Ascending aorta (tissue), 2 donors: ENCODE results near the gene APC2. TPM values are rescaled to one million over a fixed set of nuclear protein-coding genes. Genes with fewer than 3 reads are reported as not detected.

Experiments
- DNase-seq, 2 donors: peaks; one replicate each; pipeline ENCODE4 v3.0.0-alpha.2; 2019; ENCODE audit warnings: low spot score in 2 of 2
- H3K27ac ChIP-seq, 2 donors: fragments of 200-600 bp; sonication (generic); one replicate each; pipeline ENCODE4 v1.5.1; 2016 to 2017; ENCODE audit warnings: mild to moderate bottlenecking in 1 of 2
- H3K27me3 ChIP-seq: fragments of 200-600 bp; sonication (generic); one replicate; pipeline ENCODE4 v1.5.1; 2017
- H3K36me3 ChIP-seq, 2 donors: fragments of 200-600 bp; sonication (generic); one replicate each; pipeline ENCODE4 v1.5.1; 2016
- H3K4me1 ChIP-seq, 2 donors: fragments of 200-600 bp; sonication (generic); one replicate each; pipeline ENCODE4 v1.5.1; 2016 to 2017; ENCODE audit warnings: mild to moderate bottlenecking in 1 of 2
- H3K4me3 ChIP-seq, 2 donors: fragments of 200-600 bp; sonication (generic); one replicate each; pipeline ENCODE4 v1.5.1; 2016 to 2017; ENCODE audit warnings: mild to moderate bottlenecking in 1 of 2
- H3K9me3 ChIP-seq, 2 donors: fragments of 200-600 bp; sonication (generic); one replicate each; pipeline ENCODE4 v1.5.1; 2016
- CTCF ChIP-seq, 3 experiments: fragments of 200-600 bp in 2 of 3; fragments of 450-650 bp in 1 of 3; sonication (generic) in 2 of 3; IDR thresholded peaks; one replicate each; pipeline ENCODE4 v1.5.1; 2016 to 2019; ENCODE audit warnings: antibody characterized with exemption in 3 of 3, mild to moderate bottlenecking in 1 of 3, moderate library complexity in 1 of 3
- intact Hi-C: fragments of 100-400 bp; cut with DNase I; formaldehyde crosslinking; loops from one replicate; pipeline ENCODE4 v1.15.1; 2023
- total RNA-seq: library from RNA; depleted of rRNA; stranded (reverse); fragments of >200 nt; gene quantifications from one replicate; pipeline ENCODE4 v1.1.0, GENCODE V29; 2016

The APC2 gene
- total RNA-seq, 1 donor from 2014 or later: not detected

- Histone ChIP-seq H3K27ac (no peak overlapping the region), H3K4me3 (no peak overlapping the region), H3K36me3 (no peaks in the 10 kb centered on the region), H3K9me3 (no peaks in the 10 kb centered on the region), H3K27me3 (peaks cover 13% of the 10 kb centered on the region), H3K4me1 (peaks cover 0 to 13% of the 10 kb centered on the region in 2 donors)
- no peak for TF ChIP-seq CTCF (IDR thresholded peaks at IDR 0.05)
- no peak for DNase-seq
- intact Hi-C loops: no loop called here
Observed at GRCh38 chr19:1505991-1506881, 56.3 kb downstream of the APC2 start.

GRCh38 chr19:1507192-1507660, 57.3 kb downstream of the APC2 start:
- peaks cover 13% of the 10 kb centered on the region for H3K27me3 ChIP-seq
- H3K27ac ChIP-seq: peak overlapping the region; percentile 83 to 96
- no peaks in the 10 kb centered on the region for H3K36me3 ChIP-seq
- H3K9me3 ChIP-seq: no peaks in the 10 kb centered on the region
- DNase-seq: no peak
- intact Hi-C loops: loop anchor here (1.0 kb wide), 1 partner anchor 17 kb away; the partner anchor contains the start of gene PCSK4
- peak overlapping the region in 1 of 2 donors; percentile 66 for H3K4me3 ChIP-seq
- peaks cover 0 to 13% of the 10 kb centered on the region in 2 donors for H3K4me1 ChIP-seq
- TF ChIP-seq CTCF (IDR thresholded peaks at IDR 0.05): no peak

GRCh38 chr19:1507763-1508506, 58.0 kb downstream of the APC2 start:
- peak overlapping the region; percentile 83 to 96 for H3K27ac ChIP-seq
- no peaks in the 10 kb centered on the region for H3K9me3 ChIP-seq

GRCh38 chr19:1508507-1508856, 58.6 kb downstream of the APC2 start:
- H3K9me3 ChIP-seq: no peaks in the 10 kb centered on the region
- peak overlapping the region in 1 of 2 donors; percentile 96 for H3K27ac ChIP-seq
- H3K36me3 ChIP-seq: no peaks in the 10 kb centered on the region
- intact Hi-C loops: loop anchor here (1.0 kb wide), 1 partner anchor 29 kb away; the partner anchor contains the start of gene C19orf25
- H3K4me1 ChIP-seq: peaks cover 9 to 11% of the 10 kb centered on the region in 2 donors
- peaks cover 7% of the 10 kb centered on the region for H3K27me3 ChIP-seq
- peak overlapping the region; percentile 14 to 66 for H3K4me3 ChIP-seq
- DNase-seq: no peak
- TF ChIP-seq CTCF (IDR thresholded peaks at IDR 0.05): no peak

More at GRCh38 chr19:1507763-1508506, 58.0 kb downstream of the APC2 start:
- intact Hi-C loops: loop anchor here (1.0 kb wide), 2 partner anchors 18 to 29 kb away; partner anchors contain the start of genes C19orf25 and PCSK4
- no peaks in the 10 kb centered on the region for H3K36me3 ChIP-seq
- H3K4me3 ChIP-seq: peak overlapping the region; percentile 14 to 66
- TF ChIP-seq CTCF (IDR thresholded peaks at IDR 0.05): no peak
- peaks cover 12% of the 10 kb centered on the region for H3K27me3 ChIP-seq
- peaks cover 6 to 15% of the 10 kb centered on the region in 2 donors for H3K4me1 ChIP-seq
- peak; percentile 70 to 95 for DNase-seq

GRCh38 chr19:1509602-1510441, 59.9 kb downstream of the APC2 start:
- no peaks in the 10 kb centered on the region for H3K27me3 ChIP-seq
- H3K9me3 ChIP-seq: no peaks in the 10 kb centered on the region
- H3K36me3 ChIP-seq: no peaks in the 10 kb centered on the region
- intact Hi-C loops: loop anchor here (5.0 kb wide), 1 partner anchor 73 kb away; the partner anchor contains the start of gene RPS15
- DNase-seq: no peak
- TF ChIP-seq CTCF (IDR thresholded peaks at IDR 0.05): no peak
- H3K27ac ChIP-seq: peak overlapping the region in 1 of 2 donors; percentile 38
- no peak overlapping the region for H3K4me3 ChIP-seq
- peaks cover 9 to 11% of the 10 kb centered on the region in 2 donors for H3K4me1 ChIP-seq
